Hematopoietic multipotent progenitor cell treated with erythropoietin and hydrocortisone succinate and interleukin-3 and kit ligand, for 4 days (in vitro differentiated cells): ENCODE results near the gene SDK1.
"Not testable (repeated sequence)": the region's sequence is repeated elsewhere in the genome, so short reads cannot be mapped to it uniquely, and the experiment has no call there.

Experiments
- DNase-seq: peaks from one replicate; pipeline ENCODE4 v3.0.0-alpha.2; 2015

SDK1 gene

DNA sequence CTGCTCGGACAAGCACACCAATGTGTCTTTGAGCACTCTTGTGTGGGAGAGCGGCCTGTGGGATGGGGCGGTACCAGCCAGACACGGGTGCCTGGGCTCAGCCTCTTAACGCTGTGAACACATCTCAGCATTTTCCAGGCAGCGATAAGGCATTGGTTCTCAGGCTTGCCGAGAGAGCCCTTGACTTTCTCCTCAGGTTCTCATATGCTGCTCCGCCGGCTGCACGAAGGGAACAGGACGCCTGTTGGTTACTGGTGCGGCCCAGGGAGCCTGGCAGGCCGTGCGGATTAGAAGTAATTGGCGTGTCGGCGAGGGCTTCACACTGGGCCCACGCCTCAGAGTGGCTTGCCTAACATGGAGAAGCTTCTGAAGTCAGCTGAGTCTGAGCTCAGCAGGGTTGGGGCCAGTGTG is 924.3 kb downstream of the SDK1 start:
- no peak for DNase-seq

GRCh38 chr7:4225881-4226523 is 925.0 kb downstream of the SDK1 start:
- no peak for DNase-seq

DNA sequence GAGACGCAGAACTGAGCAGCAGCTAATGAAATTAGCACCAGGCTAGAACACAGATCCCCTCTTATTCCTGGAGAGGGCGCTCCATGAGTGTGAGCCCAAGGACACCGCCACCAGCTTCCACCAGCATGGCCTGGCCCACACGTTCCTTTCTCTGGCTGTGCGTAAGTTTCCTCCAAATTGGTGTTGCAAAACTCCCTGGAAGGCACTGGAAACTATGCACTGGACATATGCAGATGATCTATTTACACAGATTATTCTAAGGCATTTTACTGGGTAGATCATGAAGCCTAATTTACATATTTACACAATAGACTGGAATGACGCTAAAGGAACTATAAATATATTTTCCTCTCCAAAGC is 925.5 kb downstream of the SDK1 start:
- no peak for DNase-seq

DNA sequence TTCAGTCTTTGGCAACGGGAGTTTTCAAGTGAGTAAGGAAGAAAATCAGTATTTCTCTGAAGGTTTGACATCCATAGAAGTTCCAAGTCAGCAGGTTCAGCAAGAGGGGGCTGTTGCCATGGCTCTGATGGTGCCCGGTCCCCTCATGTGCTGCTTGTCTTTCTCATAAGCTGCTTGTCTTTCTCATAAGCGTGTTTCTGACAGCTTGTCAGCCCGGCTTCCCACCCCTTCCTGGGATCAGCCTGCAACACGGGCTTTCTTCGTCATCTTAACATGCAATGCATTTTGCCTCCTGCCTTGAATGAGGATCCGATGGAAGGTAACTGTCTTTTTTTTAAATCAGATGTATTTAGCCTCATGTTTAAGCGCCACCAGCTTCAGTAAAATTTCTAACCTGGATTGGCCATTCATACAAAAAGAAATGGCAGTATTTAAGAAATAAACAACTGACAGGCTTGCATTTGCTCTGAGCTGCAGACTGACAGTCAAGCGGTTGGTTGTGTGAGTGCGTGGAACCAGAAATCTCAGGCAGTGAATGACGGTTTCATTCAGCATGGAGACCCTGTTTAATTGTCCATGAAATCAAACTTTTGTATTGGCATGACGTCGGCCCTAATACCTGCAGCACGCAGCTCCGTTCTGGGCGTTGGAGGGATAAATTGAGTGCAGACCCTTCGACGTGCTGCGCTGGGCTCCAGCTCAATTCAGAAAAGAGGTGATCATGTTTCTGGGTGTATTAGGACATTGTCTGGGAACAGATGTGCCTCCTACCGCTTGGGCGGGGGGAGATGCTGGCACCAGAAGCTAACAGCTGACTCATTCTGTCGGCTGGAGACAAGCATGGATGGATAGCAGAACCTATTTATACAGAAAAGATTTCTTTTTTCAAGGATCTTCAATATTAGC is 926.3 kb downstream of the SDK1 start:
- DNase-seq, result no peak

DNA sequence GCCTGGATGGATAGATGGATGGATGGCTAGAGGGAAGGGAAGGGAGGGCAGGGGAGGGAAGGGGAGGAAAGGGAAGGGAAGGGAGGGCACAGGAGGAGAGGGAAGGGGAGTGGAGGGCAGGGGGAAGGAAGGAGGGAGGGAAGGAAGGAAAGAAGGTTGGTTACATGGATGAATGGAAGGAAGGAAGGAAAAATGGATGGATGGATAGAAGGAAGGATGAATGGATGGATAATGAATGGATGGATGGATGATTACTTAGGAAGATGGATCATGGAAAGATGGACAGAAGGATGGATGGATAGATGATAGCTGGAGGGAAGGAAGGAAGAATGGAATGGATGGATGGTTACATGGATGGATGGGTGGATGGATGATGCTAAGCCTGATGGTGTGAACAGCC is 929.3 kb downstream of the SDK1 start:
- no peak for DNase-seq

DNA sequence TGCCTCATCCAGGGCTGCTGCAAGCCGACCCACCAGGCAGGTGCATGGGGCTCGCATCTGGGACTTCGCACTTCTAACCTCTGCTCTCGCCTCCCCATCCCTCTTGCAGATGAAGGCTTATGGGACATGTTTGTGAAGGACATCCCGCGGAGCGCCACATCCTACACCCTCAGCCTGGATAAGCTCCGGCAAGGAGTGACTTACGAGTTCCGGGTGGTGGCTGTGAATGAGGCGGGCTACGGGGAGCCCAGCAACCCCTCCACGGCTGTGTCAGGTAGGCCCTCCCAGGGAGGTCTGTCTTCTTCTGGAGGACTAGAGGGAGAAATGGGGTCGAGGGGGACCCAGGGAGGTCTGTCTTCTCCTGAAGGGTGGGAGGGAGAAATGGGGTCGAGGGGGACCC is 932.1 kb downstream of the SDK1 start:
- no peak for DNase-seq

DNA sequence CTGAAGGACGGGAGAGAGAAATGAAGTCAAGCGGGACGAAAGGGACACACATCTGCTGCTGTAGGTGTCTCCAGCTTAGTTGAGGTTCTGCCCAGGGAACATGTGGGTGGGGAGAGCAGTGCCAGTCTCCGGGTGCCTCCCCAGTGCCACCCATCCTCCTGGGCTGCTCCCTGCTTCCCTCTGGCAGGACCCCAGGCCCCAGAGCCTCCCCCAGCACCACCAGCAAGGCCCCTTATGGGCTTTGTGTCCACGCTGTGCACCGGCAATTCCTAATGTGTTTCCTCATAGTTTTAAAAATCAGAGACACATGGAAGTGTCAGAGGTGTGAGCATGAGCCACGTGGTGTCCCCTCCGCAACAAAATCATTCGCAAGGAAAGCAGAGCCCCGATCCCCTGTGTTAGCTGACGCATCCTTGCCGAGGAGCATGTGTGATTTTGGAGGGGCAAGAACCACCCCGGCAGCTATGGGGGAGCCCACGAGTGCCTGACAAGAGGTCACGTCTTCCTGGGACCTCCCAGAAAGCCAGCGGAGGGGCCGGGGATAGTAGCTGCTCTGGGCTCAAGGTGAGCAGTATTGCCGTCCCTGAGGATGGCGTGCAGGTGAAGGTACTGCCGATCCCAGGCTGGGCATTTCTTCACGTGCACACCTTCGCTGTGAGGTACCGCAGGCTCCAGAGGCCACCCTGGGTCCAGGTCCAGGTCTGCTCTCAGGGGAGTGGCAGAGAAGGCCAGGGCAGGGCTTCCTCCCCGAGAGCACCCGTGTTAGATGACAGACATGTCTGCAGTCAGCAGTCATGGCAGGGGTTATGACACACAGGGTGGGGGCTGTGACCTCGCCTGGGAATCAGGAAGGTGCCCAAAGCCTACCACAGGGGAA is 932.8 kb downstream of the SDK1 start:
- DNase-seq, result no peak

DNA sequence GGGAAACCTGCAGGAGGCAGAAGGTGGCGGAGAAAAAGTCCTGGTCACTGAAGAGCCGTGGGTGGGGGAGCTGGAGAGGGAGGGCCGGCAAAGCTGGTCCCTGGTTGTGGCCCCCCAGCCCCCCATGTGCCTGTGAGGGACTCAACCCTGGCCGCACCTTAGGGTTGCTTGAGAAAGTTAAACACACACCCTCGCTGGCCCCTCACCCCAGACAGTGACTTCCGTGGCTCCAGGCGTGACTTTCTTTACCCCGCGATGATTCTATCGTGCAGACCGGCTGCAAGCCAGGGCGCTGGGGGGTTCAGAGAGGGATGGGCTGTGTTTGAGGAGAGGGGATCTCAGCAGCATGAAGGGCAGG is 933.4 kb downstream of the SDK1 start:
- DNase-seq, result no peak

DNA sequence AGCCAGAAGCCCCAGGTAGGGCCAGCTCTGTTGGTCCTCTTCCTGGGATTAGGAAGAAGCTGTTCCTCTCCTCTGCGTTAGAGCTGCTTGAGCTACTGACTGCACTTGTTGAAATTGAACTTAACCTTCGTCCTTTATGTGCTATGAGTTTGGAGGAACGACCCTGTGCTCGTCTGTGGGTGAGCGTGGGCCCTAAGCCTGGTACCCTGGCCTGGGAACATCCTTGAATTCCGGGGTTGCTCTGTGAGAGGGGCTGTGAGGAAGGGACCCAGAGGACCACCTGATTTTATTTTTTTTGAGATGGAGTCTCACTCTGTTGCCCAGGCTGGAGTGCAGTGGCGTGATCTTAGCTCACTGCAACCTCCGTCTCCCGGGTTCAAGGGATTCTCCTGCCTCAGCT is 933.8 kb downstream of the SDK1 start:
- DNase-seq, result no peak

- DNase-seq, result no peak
These were observed 934.5 kb downstream of the SDK1 start for GRCh38 chr7:4235596-4235995.

GRCh38 chr7:4236389-4236788 is 935.3 kb downstream of the SDK1 start:
- no peak for DNase-seq

DNA sequence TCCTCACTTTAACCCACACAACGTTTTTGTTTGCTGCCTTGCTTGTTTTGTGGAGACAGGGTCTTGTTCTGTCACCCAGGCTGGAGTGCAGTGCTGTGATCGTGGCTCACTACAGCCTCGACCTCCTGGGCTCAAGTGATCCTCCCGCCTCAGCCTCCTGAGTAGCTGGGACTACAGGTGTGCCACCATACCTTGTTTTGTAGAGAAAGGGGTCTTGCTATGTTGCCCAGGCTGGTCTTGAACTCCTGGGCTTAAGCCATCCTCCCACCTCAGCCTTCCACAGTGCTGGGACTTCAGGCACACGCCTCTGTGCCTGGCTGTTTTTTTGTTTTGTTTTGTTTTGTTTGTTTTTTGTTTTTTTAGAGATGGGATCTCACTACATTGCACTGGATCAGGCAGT is 935.8 kb downstream of the SDK1 start:
- not testable (repeated sequence) for DNase-seq

DNA sequence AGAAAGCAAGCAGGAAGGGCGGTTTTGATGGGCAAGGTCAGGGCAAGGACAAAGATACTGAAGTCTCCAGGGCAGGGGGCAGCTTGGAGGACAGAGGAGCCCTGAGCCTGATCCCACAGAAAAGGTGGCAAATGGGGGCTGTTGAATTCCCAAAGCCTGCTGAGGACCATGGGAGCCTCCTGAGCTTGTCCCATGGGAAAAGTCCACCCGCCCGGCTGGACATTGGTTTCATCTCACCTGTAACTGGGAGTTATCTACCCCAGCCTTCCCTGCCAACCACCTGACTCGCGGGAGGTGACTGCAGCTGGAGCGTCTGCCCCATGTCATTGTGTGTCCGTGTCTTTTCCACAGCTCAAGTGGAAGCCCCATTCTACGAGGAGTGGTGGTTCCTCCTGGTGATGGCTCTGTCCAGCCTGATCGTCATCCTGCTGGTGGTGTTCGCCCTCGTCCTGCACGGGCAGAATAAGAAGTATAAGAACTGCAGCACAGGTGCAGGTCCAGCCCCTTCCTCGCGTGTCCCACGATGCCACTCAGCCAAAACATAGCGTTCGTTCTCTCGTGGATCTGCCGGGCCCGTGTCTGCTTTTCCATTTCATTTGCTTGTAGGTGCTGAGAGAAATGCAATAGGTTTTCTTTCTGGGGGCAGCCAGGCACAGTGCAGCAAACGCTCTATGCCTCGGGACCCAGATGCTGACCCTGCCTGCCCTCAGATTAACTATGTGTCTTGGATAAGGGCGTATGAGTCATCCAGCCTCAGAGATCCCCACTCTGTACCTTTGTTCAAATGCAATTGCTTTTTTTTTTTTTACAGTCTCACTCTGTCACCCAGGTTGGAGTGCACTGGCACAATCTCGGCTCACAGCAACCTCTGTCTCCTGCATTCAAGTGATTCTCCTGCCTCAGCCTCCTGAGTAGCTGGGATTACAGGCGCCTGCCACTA is 936.5 kb downstream of the SDK1 start:
- no peak for DNase-seq

DNA sequence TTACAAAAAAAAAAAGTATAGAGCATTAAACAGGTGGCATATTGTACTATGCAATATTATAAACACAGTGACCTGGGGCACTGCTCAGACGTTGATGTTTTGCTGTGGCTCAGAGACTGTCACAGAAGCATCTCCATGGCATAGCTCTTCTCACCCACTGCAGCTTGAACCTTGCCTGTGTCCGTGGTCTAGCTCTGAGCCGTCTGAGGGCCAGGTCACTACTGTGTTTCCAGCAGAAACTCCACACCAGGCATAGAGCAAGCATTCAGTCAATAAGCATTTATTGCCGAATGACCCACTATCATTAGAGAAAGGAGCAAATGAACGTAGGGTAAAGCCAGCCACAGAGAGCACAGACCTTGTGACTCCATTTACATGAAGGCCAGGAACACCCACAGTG is 937.8 kb downstream of the SDK1 start:
- DNase-seq, result no peak

GRCh38 chr7:4240042-4240441 is 939.0 kb downstream of the SDK1 start:
- no peak for DNase-seq

DNA sequence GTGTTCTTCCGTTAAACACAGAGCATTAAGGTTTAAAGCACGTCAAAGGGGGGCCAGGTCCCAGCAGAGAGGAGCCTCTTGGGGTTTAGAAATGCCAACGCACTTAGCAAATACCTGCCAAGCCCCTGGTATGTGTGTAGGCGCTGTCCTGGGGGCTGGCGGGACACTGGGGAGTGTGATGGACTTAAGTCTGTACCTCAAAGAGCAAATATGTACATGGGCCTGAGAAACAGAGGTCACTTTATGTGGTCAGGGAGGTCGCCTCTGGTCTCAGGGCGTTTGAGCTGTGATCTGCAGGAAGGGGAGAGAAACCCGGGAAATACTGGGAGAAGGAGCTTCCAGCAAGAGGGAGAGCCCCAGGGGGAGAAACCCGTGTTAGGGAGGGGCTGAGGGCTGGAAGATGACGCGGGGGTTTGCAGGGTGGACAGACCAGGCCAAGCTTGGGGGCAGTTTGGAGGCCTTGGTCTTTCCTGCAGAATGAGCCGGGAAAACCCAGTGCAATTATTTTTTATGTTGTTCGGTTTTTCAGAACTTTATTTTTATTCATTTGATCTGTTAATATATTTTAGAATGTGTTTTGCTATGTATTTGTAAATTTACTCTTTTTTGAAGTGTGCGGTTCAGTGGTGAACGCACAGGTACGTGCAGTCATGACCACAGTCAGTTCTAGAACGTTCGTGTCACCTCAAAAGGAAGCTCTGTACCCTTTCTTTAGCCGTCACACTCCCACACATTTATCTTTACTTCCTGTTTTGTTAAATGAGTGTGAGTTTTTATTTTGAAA is 939.7 kb downstream of the SDK1 start:
- DNase-seq, result peak; percentile 8

GRCh38 chr7:4241304-4241612 is 940.2 kb downstream of the SDK1 start:
- no peak for DNase-seq

DNA sequence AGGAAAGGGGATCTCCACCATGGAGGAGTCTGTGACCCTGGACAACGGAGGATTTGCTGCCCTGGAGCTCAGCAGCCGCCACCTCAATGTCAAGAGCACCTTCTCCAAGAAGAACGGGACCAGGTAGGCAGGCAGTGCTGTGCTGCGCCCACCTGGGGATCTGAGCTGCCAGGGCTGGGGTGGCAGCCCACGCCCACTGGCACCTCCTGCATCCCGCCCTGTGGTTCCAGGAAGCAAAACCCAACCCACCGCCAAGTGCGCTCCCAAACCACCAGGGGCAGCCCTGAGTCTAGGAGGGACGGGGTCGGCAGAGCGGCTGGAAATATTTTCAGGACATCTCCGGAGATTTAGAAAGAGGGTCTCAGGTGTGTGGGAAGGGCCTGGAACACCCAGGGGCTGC is 940.7 kb downstream of the SDK1 start:
- no peak for DNase-seq

GRCh38 chr7:4242706-4243105 is 941.7 kb downstream of the SDK1 start:
- no peak for DNase-seq

GRCh38 chr7:4244041-4244440 is 943.0 kb downstream of the SDK1 start:
- DNase-seq, result no peak

DNA sequence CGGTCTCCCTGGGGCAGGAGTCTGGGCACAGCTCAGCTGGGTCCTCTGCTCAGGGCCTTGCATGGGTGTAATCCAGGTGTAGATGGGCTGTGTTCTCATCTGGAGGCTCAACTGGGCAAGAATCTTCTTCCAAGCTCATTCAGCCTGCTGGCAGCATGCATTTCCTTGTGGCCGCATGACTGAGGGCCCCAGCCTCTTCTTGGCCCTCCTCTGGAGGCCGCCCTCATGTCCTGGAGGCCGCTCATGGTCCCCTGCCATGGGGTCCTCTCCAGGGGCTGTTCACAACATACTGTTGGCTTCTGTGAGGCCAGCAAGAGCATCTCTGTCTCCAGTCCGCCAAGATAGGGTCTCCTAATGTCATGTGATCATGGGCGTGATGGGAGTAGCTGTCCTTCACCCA is 943.6 kb downstream of the SDK1 start:
- DNase-seq, result no peak
